ENCODE data around the gene TTC1. TPM values are rescaled to one million over a fixed set of nuclear protein-coding genes. Genes with fewer than 3 reads are reported as not detected.

The TTC1 gene
- total RNA-seq, 2 experiments from 2014 or later, result 32.6 to 35.1 TPM

DNA sequence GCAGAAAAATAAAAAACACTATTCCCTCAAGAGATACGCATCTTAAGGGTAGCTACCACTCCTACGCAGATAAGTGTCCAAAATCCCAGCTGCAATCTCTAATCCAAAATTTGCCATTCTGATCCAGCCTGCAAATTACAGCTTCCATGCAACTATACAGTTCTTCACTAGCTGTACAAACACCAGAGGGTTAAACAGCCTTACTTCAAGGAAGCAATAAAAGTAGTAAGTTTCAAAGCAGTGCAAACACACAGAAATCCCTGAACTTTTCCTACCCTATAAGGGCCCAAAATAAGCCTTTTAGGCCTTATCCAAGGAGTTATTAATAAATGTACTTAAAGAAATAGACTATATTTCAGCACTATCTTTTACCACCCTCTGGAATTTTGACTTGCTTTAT is 70.8 kb downstream of the TTC1 start:
- H3K27ac ChIP-seq (ENCODE audit: low read depth, low read length, poor library complexity, severe bottlenecking), result no peak overlapping the region
- H3K4me3 ChIP-seq (ENCODE audit: low read depth, low read length, poor library complexity, severe bottlenecking), result no peak overlapping the region
- DNase-seq (ENCODE audit: low spot score), result no peak
- BruUV-seq (replicated peaks), result no TSS peak
- no peak overlapping the region for H2AFZ ChIP-seq (ENCODE audit: low read length)
- H3K4me2 ChIP-seq (ENCODE audit: low read length), result no peak overlapping the region
- no peaks in the 10 kb centered on the region for H3K9me2 ChIP-seq (ENCODE audit: insufficient read depth, low read length)
- intact Hi-C loops (cut with micrococcal nuclease; ENCODE audit: unreplicated experiment), result loop anchor here (2.0 to 5.0 kb wide), 3 partner anchors 79 to 308 kb away; no protein-coding TSS in a partner anchor
- POLR2A ChIA-PET, result interaction anchor here (0.6 to 2.5 kb wide), 6 partner anchors 9 to 659 kb away, joined by 3 to 8 read pairs (median 4); no protein-coding TSS in a partner anchor
- TF ChIP-seq, protein P1, sequence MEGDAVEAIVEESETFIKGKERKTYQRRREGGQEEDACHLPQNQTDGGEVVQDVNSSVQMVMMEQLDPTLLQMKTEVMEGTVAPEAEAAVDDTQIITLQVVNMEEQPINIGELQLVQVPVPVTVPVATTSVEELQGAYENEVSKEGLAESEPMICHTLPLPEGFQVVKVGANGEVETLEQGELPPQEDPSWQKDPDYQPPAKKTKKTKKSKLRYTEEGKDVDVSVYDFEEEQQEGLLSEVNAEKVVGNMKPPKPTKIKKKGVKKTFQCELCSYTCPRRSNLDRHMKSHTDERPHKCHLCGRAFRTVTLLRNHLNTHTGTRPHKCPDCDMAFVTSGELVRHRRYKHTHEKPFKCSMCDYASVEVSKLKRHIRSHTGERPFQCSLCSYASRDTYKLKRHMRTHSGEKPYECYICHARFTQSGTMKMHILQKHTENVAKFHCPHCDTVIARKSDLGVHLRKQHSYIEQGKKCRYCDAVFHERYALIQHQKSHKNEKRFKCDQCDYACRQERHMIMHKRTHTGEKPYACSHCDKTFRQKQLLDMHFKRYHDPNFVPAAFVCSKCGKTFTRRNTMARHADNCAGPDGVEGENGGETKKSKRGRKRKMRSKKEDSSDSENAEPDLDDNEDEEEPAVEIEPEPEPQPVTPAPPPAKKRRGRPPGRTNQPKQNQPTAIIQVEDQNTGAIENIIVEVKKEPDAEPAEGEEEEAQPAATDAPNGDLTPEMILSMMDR (conservative IDR thresholded peaks at IDR 0.05; ENCODE audit: low read length), result no peak
- TF ChIP-seq EZH2phosphoT487 (IDR thresholded peaks at IDR 0.05; ENCODE audit: borderline replicate concordance, low read depth, low read length), result no peak
- no peaks in the 10 kb centered on the region for H4K20me1 ChIP-seq (ENCODE audit: insufficient read depth, low read length)
- no peaks in the 10 kb centered on the region for H3K79me2 ChIP-seq (ENCODE audit: insufficient read depth, low read depth, low read length)
- H3K4me1 ChIP-seq (ENCODE audit: insufficient read depth, low read length, poor library complexity, severe bottlenecking), result no peaks in the 10 kb centered on the region
- CTCF ChIA-PET (ENCODE audit: unreplicated experiment), result no interaction called here
- peaks cover 6% of the 10 kb centered on the region; the same call in 1 of the 2 replicates for H3K36me3 ChIP-seq (ENCODE audit: insufficient read depth, low read length)
- H3K9me3 ChIP-seq (ENCODE audit: low read length), result no peaks in the 10 kb centered on the region

DNA sequence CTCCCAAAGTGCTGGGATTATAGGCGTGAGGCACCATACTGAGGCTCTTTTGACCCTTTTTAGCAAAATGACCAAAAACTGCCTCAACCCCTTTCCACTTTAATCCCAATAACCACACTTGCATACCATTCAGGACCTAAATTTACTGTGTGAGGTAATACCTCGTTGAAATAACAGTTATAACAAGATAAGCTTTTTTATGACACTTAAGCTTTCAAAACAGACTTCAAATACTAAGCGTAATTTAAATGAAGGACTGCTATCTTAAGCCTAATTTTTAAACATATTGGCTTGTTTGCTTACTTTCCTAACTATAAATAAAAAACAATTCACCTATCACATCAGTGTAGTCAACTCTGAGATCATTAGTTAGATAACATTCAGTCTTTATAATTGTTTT is 72.6 kb downstream of the TTC1 start:
- TF ChIP-seq, protein P1 (conservative IDR thresholded peaks at IDR 0.05; ENCODE audit: low read length), result no peak
- TF ChIP-seq EZH2phosphoT487 (IDR thresholded peaks at IDR 0.05; ENCODE audit: borderline replicate concordance, low read depth, low read length), result no peak
- Histone ChIP-seq H3K79me2 (ENCODE audit: insufficient read depth, low read depth, low read length) (no peaks in the 10 kb centered on the region), H3K4me1 (ENCODE audit: insufficient read depth, low read length, poor library complexity, severe bottlenecking) (no peaks in the 10 kb centered on the region), H3K4me2 (ENCODE audit: low read length) (no peak overlapping the region), H3K27ac (ENCODE audit: low read depth, low read length, poor library complexity, severe bottlenecking) (no peak overlapping the region), H2AFZ (ENCODE audit: low read length) (no peak overlapping the region), H4K20me1 (ENCODE audit: insufficient read depth, low read length) (no peaks in the 10 kb centered on the region), H3K4me3 (ENCODE audit: low read depth, low read length, poor library complexity, severe bottlenecking) (no peak overlapping the region), H3K36me3 (ENCODE audit: insufficient read depth, low read length) (peaks cover 6% of the 10 kb centered on the region; the same call in 1 of the 2 replicates), H3K9me3 (ENCODE audit: low read length) (no peaks in the 10 kb centered on the region), H3K9me2 (ENCODE audit: insufficient read depth, low read length) (no peaks in the 10 kb centered on the region)
- ChIA-PET CTCF (ENCODE audit: unreplicated experiment) (interaction anchor here (0.6 to 1.1 kb wide), 2 partner anchors 34 to 264 kb away, joined by 3 to 5 read pairs; no protein-coding TSS in a partner anchor), POLR2A (interaction anchor here (0.9 to 2.5 kb wide), 4 partner anchors 10 to 99 kb away, joined by 3 to 8 read pairs (median 6); no protein-coding TSS in a partner anchor)
- intact Hi-C loops (cut with micrococcal nuclease; ENCODE audit: unreplicated experiment), result loop anchor here (2.0 to 5.0 kb wide), 3 partner anchors 77 to 306 kb away; no protein-coding TSS in a partner anchor
- DNase-seq (ENCODE audit: low spot score), result no peak
- no TSS peak for BruUV-seq (replicated peaks)

Measured in OCI-LY7 (cell line).